HG03460 (cell line): ENCODE results near the gene FYCO1.
"Not testable (repeated sequence)": the region's sequence is repeated elsewhere in the genome, so short reads cannot be mapped to it uniquely, and the experiment has no call there.

Experiments
- ATAC-seq: cut with Tn5 transposase; IDR thresholded peaks from one replicate; pipeline ENCODE4 v1.9.1; 2021; ENCODE audit not compliant: unreplicated experiment

Gene FYCO1

DNA sequence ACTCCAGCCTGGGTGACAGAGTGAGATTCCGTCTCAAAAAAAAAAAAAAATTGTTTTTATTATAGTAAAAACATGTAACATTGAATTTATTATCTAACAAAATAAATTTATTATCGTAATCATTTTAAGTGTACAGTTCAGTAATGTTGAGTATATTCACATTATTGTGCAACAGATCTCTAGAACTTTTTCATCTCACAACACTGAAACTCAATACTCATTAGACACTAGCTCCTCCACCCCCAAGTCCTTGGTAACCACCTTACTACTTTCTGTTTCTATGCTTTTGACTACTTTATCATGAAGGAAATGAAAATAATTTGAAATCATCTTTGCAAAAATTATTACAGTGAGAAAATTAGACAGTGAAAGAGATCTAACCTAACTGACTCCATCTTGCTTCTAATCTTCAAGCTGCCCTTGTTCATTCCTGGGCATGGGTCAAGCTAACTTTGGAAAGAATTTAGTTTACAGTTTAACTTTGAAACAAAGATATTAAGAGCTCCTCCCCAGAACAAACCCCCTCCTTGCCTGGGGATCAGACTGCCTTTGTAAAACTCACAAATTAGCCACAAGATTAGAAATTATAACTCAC lies 15.0 kb upstream of the FYCO1 start:
- no peak for ATAC-seq

DNA sequence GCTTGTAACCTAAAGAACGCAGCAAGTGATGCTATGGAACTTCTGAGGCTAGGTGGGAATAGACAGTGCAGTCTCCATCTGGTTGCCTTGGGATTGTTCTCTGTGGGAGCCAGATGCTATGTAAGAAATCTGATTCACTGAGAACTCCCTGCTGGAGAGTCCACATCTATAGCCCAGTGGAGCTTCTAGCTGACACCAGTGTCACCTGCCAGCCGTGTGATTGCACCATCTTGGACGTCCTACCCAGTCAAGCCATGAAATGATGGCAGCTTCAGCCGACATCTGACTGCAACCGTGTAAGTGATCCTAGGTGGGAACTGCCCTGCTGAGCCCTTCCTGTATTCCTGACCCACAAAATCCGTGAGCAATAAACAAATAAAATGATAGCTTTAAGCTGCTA lies 12.4 kb upstream of the FYCO1 start:
- ATAC-seq, result no peak

DNA sequence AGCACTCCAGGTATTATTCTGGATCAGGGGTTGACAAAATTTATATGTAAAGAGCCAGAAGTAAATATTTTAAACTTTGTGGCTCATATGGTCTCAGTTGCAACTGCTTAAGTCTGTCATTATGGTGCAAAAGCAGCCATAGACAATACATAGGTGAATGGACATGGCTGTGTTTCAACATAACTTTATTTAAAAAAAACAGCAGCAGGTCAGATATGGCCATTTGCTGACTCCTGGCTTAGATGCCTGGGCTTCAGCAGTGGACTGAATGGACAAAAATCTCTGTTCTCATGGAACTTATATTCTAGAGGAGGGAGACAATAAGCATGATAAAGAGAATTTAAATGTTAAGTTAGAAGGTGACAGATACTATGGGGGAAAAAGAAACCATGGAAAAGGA lies 11.7 kb upstream of the FYCO1 start:
- ATAC-seq, result no peak

DNA sequence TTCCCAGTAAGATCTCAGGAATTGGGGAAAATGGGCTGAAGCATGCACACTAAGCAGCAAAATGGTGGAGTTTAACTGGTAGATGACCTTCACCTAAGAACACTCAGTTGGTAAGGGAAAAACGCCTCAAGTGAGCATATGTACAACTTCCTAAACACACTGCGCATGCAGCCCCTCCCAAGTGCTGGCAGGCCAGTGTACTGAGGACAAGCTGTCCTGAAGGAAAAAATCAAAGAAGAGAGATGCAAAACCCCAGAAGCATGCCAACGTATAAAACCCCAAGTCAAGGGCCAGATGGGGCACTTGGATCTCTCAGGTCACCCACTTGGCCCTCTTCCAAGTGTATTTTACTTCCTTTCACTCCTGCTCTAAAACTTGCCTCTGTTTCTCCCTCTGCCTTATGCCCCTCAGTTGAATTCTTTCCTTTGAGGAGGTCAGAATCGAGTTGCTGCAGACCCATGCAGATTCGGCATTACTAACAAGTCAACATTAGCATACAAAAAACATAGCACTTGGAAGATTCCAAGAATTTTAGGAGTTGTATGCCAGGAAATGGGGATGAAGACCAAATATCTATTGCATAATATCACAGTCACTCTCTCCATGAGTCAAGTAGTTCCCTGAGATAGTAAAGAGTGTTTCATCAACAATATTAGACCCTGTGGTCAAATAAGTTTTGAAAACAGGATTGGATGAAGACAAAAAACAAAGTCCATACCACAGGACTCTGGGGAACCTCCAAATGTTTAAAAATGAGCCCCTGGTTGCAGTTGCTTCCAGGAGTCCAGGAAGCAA lies 10.8 kb upstream of the FYCO1 start:
- no peak for ATAC-seq

DNA sequence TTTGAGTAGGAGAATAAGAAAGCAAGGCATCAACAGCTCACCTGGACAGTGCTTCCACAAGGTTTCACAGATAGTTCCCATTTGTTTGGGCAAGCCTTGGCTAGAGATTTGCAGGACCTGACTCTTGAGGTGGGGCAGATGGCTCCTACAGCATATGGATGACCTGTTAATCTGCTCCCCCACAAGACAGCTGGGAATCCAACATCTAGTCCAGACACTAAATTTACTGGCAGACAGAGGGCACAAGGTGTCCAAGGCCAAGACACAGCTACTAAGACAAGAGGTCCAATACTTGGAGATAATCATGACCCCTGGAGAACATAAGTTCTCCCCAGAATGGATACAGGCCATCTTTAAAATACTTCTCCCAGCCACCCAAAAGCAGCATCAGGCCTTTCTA lies 8.1 kb upstream of the FYCO1 start:
- not testable (repeated sequence) for ATAC-seq

DNA sequence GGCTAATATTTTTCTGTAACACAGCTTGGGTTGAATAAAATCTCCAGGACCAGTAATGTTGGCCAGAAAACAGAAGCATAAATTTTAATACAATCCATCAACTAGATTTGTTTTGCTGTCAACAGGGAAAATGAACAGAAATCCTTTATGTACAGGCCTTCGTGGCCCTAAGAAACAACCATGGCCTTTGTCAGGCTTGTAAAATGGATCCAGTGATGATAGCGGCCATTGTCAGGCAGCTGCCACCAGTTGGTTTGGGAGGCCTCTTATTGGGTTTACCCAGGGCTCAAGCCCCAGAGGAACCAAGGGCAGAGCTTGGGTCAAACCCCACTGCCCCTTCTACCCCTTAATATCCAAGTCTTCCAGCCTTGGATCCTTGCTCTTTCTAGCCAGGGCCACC lies 5.6 kb upstream of the FYCO1 start:
- no peak for ATAC-seq

DNA sequence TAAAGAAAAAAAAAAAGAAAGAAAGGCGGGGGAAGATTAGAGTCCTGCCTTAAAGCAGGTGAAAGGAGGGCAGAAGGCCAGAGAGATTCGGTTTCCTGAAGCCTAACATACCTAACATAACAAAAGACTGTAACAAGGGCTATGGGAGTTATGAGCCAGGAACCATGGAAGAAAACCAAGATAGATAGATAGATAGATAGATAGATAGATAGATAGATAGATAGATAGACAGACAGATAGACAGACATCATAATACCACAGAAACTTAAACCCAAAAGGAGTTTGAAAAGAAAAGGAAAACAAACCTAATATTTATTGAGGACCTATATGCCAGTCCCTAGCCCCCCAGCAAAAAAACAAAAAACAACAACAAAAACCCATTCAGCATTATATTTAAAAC lies 2.3 kb upstream of the FYCO1 start:
- ATAC-seq, result no peak

DNA sequence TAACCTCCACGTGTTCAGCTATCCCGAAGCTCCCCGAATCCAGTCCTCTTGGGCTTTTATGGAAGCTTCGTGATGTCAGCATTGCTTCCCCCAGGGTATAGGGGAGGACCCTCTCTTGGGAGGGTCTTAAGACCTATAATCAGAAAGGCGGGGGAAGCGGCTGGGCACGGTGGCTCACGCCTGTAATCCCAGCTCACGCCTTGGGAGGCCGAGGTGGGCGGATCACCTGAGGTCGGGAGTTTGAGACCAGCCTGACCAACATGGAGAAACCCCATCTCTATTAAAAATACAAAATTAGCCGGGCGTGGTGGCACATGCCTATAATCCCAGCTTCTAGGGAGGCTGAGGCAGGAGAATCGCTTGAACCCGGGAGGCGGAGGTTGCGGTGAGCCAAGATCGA lies 1.9 kb upstream of the FYCO1 start:
- not testable (repeated sequence) for ATAC-seq

DNA sequence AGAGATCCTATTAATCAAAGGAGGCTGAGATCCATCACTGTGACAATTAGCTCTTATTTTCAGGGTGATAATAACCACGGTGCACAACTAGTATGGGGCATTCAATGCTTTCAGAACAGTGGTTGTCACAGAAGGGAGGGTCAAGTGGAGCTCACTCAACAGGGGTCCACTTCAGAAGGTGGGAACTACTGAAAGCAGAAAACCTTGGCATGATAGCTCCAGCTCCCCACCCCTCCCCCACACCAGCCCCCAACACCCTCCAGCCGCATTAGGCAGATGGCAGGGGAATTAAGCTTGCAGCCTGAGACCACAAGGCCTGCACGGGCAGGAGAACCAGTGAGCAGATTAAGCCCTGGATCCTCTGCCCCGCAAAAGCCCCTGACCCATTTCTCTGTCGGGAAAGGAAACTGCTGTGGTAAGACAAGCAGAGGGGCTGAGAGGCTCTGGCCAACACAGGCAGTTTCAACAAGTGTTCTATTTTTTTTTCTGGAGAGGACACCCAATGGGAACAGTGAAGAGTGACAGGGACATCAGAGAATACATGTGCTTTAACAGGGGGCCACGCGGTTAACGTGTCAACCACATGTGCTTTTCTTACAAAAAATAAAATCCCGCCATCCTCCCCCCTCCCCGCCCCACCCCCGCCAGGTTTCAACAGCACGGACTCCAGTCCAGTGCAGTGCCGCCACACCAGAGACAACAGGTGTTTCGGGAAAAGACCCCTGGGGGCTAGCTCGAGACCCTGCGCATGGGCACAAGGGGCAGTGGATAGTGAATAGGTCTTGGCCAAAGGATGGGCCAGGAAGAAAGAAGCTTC lies 997 bp downstream of the FYCO1 start:
- peak; percentile 7 for ATAC-seq

DNA sequence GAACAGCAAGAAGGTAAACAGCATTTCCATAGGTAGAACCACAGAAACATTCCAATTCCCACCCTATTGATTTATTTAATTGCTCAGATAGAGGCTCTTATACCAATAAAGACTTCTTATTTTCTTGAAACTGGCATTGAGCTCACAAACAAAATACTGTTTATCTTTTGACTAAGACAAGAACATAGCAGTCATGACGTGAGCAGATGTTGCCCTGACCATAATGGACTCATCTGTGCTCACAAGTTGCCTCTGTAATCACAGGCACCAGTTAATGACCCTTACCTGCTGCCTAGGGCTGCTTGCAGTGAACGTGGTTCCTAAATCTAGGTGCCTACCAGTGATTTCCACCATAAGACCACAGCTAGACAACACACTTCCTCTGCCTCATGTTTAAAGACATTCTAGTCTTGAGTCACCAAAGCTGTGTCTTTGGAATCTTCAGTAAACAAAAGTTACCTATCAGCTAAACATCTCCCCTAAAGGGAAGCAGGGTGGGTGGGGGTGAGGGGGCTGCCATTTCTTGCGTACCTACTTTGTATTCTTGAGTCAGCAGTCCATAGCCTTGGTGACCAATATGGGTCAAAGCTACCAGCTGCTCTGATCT lies 2.1 kb downstream of the FYCO1 start:
- no peak for ATAC-seq

DNA sequence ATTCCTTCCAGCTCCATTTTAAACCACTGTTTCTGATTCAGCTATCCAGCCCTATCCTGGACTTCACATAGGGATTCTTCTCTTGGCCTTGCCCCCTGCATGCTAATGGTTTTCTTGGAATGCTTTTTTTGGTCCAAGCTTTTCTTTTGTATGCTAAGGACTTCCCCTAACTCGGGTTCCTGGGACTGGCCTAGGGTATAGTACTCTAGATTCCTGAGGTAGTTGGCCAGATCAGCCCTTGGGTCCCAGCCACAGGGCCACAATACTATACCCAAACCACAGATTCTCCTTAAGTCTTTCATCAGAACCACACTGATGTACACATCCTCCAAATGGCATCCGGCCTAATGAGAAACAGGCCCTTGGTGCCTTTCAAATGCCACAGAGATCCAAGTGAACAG lies 2.8 kb downstream of the FYCO1 start:
- ATAC-seq, result no peak

DNA sequence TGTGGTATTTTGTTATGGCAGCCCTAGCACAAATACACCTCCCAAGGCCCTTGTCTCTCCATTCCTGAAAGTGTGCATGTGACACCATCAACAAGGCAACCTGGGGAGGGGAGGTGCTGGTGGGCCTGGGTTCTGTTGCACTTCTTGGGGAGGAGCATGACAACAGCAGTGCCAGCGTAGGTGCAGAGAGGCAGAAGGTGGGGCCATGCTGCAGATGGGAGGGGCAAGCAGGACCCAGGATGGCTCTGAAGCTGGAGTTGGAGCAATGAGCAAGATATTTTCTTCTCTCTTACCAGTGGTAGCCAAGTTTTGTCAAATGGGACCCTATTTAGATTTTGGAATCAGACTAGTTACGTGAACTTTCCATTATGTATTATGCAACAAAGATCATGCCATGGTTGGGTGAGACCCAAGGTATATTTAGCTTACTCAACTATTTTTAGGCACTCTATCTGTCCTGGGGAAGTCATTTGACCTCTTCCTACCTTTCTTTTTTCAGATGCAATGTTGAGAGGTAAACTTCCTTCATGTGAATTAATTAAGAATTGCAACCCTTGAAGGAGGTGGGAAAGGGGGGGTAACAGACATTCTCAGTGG lies 3.4 kb downstream of the FYCO1 start:
- no peak for ATAC-seq

DNA sequence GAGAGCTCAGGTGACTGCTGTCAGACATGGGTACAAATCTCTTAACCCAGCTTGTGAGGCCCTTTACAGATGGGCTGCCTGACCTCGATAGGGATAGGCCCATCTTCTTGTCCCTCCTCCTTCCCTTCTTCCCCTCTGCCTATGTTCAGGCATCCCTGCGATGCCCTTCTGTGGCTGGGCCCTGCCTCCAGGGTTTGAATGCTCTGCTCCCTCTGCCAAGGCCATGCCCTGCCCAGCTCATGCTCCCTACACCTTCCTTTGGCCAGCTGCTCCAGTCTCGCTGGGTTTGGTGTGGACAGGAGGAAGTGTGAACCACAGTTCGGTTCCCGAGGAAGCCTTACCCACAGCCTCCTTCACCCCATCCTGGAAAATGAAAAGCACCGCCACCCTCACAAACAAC lies 4.3 kb downstream of the FYCO1 start:
- ATAC-seq, result no peak

DNA sequence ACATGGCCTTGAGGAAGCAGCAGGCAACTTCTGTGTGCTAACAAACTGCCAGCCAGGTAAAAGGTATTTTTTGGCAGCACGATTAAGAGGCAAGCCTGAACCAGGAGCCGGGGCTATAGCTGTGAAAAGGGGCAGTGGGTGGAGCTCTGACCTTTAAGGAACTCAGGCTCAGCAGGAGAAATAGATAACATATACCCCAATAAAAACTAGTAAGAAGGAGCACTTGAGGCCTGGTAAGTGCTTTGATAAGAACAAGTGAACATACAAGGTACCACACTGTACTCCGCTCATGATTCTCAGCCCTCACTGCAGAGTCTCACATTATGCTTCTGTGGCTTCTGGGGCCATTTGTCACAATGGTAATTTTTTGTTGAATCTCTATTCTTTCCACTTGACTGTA lies 5.4 kb downstream of the FYCO1 start:
- ATAC-seq, result no peak

DNA sequence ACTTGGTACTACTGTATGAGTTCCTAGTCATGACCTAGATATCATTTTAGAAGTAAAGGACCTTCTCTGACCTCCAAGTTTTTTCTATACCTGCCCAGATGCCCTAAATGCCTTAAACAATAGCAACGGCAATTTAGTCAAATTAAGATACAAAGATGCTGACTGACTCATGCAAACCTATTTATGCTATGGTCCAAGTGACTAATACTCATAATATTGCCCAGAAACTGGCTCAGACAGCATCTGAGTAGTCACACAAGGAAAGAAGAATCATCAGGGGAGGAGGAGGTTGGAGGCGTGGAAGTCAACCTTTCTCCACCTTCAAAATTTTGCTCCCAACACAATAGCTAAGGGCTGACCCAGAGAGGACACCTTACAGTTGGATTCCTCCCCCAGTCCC lies 6.8 kb downstream of the FYCO1 start:
- ATAC-seq, result no peak

DNA sequence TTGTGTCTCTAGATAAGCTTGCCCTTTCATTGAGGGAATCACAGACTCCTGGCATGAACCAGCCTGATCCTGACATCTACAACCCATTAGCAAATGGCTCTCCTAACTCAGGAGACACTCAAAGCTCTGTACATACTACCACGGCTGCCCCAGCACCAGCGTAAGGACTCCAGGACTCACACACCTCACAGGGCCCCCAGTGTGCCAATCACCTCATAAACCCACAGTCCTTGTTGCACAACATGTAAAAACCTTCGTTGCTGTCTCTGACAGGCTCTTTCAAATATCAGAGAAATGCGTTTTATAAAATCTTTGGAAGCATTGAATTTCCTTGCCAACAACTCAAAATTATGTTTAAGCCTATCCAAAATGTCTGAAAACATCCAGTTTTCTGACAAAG lies 7.3 kb downstream of the FYCO1 start:
- no peak for ATAC-seq

DNA sequence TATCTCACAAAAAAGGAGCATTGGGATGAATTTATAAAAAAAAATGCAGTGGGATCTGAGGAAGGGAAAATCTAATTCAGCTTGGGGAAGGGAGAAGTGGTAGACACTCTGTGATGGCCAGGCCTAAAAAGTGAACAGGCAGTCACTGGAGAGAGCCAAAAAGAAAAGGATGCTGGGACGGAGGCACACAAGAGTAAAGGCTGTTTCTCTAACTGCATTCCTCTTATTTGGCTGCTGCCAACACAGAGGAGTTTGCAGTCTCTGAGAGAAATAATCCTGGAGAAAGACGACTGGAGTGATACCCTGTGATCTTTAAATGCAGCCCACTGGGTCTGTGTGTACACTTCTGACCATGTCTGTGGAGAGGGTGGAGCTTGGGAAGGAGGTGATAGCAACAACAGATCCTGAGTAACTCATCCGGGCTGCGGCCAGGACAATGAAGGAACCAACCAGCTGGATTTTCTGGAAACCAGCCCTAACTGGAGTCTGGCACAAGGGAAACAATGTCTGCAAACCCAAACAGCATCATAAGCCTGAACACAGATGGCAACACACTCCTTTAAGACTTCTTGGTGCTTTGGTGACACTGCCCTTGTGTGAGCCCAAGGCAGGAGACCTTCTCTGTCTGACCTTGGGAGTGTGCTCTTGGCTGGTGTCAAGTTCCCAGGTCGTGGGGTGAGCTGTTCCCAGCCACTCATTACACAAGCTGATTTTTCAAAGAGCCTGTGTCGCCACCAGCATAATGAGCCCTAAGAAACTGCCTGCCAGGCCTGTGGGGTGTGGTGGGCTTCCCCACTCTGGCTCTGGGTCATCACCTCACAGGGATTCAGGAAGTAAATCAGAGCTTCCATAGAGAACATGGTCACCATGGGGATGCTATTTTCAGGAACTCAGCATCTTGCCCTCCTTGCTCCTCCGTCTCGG lies 8.0 kb downstream of the FYCO1 start:
- no peak for ATAC-seq

DNA sequence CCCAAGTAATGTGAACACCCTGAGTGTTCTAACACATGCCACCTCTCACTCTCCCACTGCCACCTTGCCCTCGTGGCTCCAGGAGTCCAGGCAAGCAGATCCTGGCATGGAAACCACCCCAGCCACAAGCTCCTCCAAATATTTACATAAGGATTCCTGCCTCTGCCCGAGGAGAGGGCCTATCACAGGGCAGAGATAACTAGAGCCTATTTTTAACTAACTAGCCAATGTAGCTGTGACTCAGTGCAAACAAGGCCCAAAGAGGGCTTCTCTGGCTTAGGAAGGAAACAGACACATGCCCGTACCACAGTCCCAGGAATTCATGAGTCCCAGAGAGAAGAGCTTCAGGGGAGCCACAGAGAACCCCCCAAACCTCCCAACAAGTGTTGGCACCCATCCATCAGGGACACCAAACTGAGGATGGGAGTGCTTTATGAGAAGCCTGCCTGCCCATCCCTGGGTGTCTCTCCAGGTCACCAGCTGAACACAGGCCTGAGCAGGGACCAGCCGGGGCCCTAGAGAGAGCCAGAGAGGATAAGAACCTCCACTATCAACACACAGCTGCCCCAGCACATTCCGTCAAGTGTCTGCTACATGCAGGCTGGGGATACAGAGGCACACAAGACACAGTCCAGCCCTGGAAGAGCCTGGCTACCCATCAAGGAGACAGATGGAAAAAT lies 9.2 kb downstream of the FYCO1 start:
- ATAC-seq, result no peak

DNA sequence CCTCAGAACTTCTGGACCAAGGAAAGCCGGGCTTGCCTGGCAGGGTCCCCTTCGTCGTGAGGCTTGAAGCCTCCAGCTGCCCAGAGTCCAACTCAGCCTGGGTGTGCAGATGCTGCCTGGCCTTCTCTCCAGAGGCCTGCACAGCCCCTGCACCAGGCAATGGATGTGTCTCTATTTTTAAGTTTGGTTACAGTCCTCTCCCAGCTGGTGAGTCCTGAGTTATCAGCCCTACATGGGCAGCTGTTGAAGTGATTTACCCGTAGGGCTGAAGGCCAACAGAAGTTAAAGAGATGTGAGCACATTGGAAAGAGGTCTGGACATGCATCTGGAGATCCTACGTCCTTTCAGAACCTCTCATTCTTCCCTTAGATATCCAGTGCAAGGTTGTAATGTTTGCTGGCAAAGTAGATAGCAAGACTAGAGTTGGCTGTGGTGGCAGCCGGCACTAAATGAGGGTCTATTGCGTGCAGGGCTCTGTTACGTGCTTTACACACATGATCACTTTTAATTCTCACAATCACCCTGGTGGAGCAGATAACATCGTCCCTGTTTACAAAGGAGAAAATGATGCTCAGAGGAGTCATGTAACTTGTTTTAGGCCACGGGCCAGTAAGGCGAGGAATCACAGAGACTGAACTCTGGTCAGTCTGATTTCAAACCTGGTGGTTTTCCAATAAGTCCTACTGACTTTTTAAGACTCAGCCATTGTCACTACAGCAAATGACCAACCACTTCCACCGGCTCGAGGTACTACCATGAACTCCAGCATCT lies 9.9 kb downstream of the FYCO1 start:
- ATAC-seq, result no peak
